Mononuclear cell (primary cell): ENCODE measurements around the gene PGC. TPM values are rescaled to one million over a fixed set of nuclear protein-coding genes. Genes with fewer than 3 reads are reported as not detected.

Source experiments
- H3K27me3 ChIP-seq: 2 replicates; pipeline ENCODE4 v1.6.0; 2011; ENCODE audit warnings: low read length, control low read depth; ENCODE audit not compliant: insufficient read depth
- H3K4me1 ChIP-seq: 2 replicates; pipeline ENCODE4 v1.5.1; 2011; ENCODE audit warnings: mild to moderate bottlenecking, low read length, control low read depth; ENCODE audit not compliant: insufficient read depth
- H3K4me3 ChIP-seq: 2 replicates; pipeline ENCODE4 v1.5.1; 2011; ENCODE audit warnings: mild to moderate bottlenecking, low read length, moderate library complexity
- H3K9me3 ChIP-seq: 2 replicates; pipeline ENCODE4 v1.5.1; 2011; ENCODE audit warnings: low read depth, mild to moderate bottlenecking, control low read depth, low read length
- total RNA-seq: library from RNA; depleted of rRNA; stranded (reverse); fragments of >200 nt; gene quantifications from one replicate; pipeline ENCODE4 v1.2.3, GENCODE V29; 2012

The PGC gene
- total RNA-seq, 1 donor: 0.10 TPM

GRCh38 chr6:41721414-41721813 lies 25.8 kb downstream of the PGC start:
- Histone ChIP-seq H3K9me3 (no peaks in the 10 kb centered on the region), H3K4me3 (no peak overlapping the region), H3K27me3 (no peaks in the 10 kb centered on the region), H3K4me1 (peaks cover 95% of the 10 kb centered on the region)

GRCh38 chr6:41720783-41721182 lies 26.4 kb downstream of the PGC start:
- Histone ChIP-seq H3K27me3 (no peaks in the 10 kb centered on the region), H3K9me3 (no peaks in the 10 kb centered on the region), H3K4me3 (no peak overlapping the region), H3K4me1 (peaks cover 95% of the 10 kb centered on the region)

GRCh38 chr6:41720262-41720620 lies 27.0 kb downstream of the PGC start:
- Histone ChIP-seq H3K4me3 (no peak overlapping the region), H3K4me1 (peaks cover 94% of the 10 kb centered on the region), H3K27me3 (no peaks in the 10 kb centered on the region), H3K9me3 (no peaks in the 10 kb centered on the region)

DNA sequence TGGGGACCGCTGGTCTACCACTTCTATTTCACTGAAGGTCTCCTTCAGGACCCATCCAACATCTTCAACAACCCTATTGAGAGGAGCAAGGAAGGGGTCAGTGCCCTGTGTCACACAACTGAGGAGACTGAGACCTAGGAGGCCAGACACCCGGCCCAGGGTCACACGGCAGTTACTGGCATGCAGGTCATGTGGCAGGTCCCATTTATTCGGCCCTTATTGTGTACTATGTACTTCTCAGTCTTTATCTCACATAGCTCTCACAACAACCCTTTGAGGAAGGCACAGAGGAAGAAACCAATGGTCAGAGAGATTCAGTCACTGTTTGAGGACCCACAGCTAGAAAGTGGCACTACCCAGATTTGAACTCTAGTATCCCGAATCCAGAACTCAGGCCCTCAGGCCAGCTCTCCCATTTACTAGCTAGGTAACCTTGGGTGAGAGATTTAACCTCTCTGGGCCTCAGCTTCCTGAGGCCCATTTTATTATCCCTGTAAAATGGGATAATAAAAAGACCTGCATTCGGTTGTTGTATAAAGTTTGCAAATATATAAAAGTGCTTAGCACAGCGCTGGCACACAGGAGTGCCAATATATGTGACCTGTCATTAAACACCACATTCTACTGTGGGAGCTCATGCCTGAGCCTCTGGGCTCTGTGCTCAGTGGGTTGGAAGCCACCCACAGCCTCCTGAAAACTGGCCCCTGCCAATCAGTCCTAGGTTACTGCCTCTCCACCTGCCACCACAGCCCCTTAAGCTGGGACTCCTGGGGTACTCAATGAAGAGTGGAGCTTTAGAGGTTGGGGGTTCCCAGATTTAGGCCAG lies 27.5 kb downstream of the PGC start:
- no peak overlapping the region for H3K4me3 ChIP-seq
- H3K4me1 ChIP-seq: peaks cover 89% of the 10 kb centered on the region
- H3K27me3 ChIP-seq: no peaks in the 10 kb centered on the region
- H3K9me3 ChIP-seq: no peaks in the 10 kb centered on the region

DNA sequence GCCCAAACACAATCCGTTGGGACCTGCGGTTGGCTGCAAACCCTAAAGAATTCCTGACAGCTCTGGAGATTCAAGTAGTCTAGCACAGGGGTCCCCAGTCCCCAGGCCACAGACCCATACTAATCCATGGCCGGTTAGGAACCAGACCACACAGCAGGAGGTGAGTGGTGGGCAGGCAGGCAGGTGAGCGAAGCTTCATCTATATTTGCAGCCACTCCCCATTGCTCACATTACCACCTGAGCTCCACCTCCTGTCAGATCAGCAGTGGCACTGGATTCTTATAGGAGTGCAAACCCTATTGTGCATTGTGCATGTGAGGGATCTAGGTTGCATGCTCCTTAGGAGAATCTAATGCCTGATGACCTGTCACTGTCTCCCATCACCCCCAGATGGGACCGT lies 28.4 kb downstream of the PGC start:
- H3K4me3 ChIP-seq: no peak overlapping the region
- H3K27me3 ChIP-seq: no peaks in the 10 kb centered on the region
- H3K4me1 ChIP-seq: peaks cover 89% of the 10 kb centered on the region
- H3K9me3 ChIP-seq: no peaks in the 10 kb centered on the region

DNA sequence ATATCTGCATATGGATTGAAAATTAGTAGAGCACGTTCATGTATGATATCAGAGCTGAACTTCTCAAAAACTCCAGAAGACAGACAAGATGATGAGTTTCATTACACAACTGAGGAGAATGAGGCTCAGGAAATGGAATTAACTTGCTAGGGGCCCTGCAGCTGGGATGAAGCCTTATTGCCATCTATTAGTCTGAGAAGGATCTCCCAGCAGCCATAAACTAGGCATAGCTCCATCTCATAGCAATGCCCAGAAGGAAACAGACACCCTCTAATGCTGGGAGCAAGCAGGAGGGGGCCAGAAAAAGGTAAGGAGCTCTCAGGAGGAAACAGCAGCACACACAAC lies 29.8 kb downstream of the PGC start:
- Histone ChIP-seq H3K4me3 (no peak overlapping the region), H3K4me1 (peaks cover 89% of the 10 kb centered on the region), H3K27me3 (no peaks in the 10 kb centered on the region), H3K9me3 (no peaks in the 10 kb centered on the region)

GRCh38 chr6:41716516-41717391 lies 30.4 kb downstream of the PGC start:
- no peaks in the 10 kb centered on the region for H3K27me3 ChIP-seq
- H3K4me1 ChIP-seq: peaks cover 89% of the 10 kb centered on the region
- H3K4me3 ChIP-seq: no peak overlapping the region
- H3K9me3 ChIP-seq: no peaks in the 10 kb centered on the region

- Histone ChIP-seq H3K27me3 (no peaks in the 10 kb centered on the region), H3K9me3 (no peaks in the 10 kb centered on the region), H3K4me3 (no peak overlapping the region), H3K4me1 (peaks cover 81% of the 10 kb centered on the region)
Observed at GRCh38 chr6:41715795-41716515, 31.2 kb downstream of the PGC start.

DNA sequence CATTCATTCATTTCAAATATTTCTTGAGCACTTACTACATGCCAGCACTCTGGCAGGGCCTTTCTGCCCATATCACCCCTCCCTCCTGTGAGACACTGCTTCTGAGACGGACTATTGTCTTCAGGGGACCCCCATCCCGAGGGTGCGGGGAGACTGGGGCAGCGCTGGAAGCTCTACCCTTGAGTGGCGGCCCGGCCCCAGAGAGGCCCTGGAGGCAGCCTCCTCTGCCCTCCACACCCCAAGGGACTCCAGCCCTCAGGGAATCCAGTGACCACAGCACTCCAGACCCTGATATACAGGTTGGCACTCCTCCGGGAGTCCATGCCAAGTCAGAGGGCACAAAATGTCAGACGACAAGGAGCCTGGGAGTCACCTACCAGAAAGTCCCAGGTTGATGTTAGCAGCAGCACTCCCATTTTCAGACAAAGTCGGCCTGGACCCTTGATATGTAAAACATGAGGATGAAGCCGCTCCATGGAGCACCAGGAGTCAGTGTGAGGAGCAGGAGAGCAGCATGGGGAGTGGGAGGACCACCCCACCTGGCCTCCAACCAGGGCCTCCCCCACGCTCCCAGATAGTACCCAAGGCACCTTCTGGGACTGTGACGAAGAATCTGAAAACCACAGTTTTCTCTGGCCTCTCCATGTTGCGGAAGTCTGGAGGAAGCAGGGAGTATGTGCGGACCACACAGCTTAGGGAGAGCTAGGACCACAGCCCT lies 32.5 kb downstream of the PGC start:
- H3K9me3 ChIP-seq: no peaks in the 10 kb centered on the region
- H3K4me1 ChIP-seq: peaks cover 68% of the 10 kb centered on the region
- no peaks in the 10 kb centered on the region for H3K27me3 ChIP-seq
- H3K4me3 ChIP-seq: no peak overlapping the region

DNA sequence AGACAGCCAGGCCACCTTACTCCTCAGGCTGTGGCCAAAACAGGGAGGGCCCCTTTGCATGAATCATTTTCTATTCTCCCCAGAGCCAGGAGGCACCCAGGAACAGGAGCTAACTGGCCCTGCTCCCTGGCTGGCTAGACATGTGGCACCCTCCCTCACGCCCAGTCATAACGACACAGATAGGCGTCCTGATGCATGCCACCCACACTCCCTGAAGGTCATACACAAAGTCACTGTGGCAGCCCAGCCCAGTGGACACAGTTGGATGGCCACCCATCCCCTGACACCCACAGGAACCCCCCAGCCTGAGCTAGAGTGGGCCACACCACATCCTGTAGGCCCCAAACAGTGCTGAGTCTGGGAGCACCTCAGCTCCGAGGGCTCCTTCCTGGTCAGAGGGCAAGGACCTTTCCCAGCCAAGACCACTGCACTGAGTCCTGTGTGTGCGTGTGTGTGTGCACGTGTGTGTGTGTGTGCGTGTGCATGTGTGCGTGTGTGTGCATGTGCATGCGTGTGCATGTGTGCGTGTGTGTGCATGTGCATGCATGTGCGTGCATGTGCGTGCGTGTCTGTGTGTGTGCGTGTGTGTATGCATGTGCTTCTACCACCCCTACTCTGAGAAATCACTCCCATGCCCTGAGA lies 33.4 kb downstream of the PGC start:
- Histone ChIP-seq H3K4me3 (no peak overlapping the region), H3K4me1 (peaks cover 68% of the 10 kb centered on the region), H3K27me3 (no peaks in the 10 kb centered on the region)

DNA sequence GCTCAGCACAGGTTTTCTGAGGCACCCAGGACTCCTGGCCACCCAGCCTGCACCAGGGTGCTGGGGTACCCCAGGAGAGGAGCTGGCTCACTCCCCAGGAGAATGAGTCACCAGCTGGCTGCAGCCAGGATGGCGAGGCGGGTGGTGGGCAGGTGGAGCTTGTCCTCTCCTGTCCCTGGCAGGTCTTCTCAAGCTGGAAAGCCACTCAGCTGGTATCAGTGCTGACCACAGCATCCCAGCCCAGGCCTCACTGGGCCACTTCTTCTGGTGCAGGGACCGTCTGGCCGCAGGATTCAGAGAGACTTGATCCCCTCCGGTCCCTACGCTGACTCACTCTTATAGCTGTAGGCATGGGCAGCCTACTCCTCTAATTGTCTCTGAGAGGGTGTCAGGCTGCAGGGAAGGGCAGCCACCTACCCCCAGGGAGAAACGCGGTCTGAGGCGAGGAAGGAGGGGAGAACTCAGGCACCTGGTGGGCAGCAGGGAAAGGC lies 34.0 kb downstream of the PGC start:
- Histone ChIP-seq H3K9me3 (no peaks in the 10 kb centered on the region), H3K4me3 (no peak overlapping the region), H3K4me1 (peaks cover 68% of the 10 kb centered on the region), H3K27me3 (no peaks in the 10 kb centered on the region)

More for the DNA sequence above, 33.4 kb downstream of the PGC start:
- no peaks in the 10 kb centered on the region for H3K9me3 ChIP-seq

GRCh38 chr6:41712651-41713103 lies 34.5 kb downstream of the PGC start:
- H3K4me3 ChIP-seq: no peak overlapping the region
- no peaks in the 10 kb centered on the region for H3K9me3 ChIP-seq
- H3K4me1 ChIP-seq: peaks cover 68% of the 10 kb centered on the region
- no peaks in the 10 kb centered on the region for H3K27me3 ChIP-seq

DNA sequence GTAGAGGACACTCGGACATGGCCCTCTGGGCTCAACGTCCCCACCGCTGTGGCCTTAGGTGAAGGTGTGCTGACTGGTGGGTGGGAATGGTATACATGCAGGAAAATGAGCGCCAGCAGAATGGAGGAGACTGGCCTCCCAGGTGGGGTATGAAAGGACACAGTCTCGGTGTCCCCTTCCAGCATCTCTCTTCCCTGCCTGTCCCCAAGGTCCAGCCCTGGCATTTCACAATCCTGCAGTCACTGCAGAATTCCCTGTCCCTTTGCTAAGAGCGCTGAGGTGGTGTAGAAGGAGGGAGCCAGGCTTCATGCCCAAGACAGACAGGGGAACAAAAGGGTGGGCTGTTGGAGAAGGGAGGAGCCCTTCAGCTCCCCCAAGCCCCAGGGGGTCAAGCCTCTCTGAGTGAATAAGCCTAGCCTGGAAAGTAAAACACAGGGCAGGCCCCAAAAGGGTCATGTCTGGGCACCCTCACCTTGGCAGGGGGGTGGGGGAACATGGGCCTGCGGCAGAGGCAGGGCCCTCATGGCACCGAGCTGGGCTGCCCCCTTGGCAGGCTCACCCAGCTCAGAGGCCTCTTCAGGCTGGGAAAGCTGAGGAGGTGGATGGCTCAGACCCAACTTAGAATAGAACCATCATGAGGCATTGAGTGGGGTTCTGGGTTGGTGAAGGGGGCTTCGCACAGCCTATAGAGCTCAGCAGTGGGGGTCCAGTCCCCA lies 35.7 kb downstream of the PGC start:
- Histone ChIP-seq H3K4me3 (no peak overlapping the region), H3K27me3 (no peaks in the 10 kb centered on the region), H3K9me3 (no peaks in the 10 kb centered on the region), H3K4me1 (peaks cover 68% of the 10 kb centered on the region)
